GM12874 (cell line): ENCODE data around the gene LDLRAP1.

Experiments used
- TF ChIP-seq, protein P1 (sequence below): IDR thresholded peaks from 2 replicates; pipeline ENCODE4 v1.5.1; 2011; ENCODE audit warnings: low read depth, mild to moderate bottlenecking, control low read depth, low read length, moderate library complexity; ENCODE audit not compliant: insufficient read depth

LDLRAP1 gene

GRCh38 chr1:25549273-25550154 is 6.1 kb downstream of the LDLRAP1 start:
- TF ChIP-seq, protein P1, sequence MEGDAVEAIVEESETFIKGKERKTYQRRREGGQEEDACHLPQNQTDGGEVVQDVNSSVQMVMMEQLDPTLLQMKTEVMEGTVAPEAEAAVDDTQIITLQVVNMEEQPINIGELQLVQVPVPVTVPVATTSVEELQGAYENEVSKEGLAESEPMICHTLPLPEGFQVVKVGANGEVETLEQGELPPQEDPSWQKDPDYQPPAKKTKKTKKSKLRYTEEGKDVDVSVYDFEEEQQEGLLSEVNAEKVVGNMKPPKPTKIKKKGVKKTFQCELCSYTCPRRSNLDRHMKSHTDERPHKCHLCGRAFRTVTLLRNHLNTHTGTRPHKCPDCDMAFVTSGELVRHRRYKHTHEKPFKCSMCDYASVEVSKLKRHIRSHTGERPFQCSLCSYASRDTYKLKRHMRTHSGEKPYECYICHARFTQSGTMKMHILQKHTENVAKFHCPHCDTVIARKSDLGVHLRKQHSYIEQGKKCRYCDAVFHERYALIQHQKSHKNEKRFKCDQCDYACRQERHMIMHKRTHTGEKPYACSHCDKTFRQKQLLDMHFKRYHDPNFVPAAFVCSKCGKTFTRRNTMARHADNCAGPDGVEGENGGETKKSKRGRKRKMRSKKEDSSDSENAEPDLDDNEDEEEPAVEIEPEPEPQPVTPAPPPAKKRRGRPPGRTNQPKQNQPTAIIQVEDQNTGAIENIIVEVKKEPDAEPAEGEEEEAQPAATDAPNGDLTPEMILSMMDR: no peak

- TF ChIP-seq, protein P1: no peak
Measured at GRCh38 chr1:25550155-25550506, 6.7 kb downstream of the LDLRAP1 start.

GRCh38 chr1:25550683-25551310 is 7.4 kb downstream of the LDLRAP1 start:
- TF ChIP-seq, protein P1: no peak

- TF ChIP-seq, protein P1: no peak
Measured at GRCh38 chr1:25553749-25554429, 10.5 kb downstream of the LDLRAP1 start.

- TF ChIP-seq, protein P1: no peak
Measured at GRCh38 chr1:25554430-25554780, 11.0 kb downstream of the LDLRAP1 start.

- TF ChIP-seq, protein P1: no peak
Measured at GRCh38 chr1:25554886-25555752, 11.7 kb downstream of the LDLRAP1 start.
